Activated CD8-positive, alpha-beta T cell treated with anti-CD3 and anti-CD28 coated beads for 36 hours (primary cell): ENCODE results near the gene MOBP. TPM values are rescaled to one million over a fixed set of nuclear protein-coding genes. Genes with fewer than 3 reads are reported as not detected.

Experiments used
- ATAC-seq: fragments of 200-7000 bp; cut with Tn5 transposase; one replicate; pipeline ENCODE4 v1.10.0; 2021; ENCODE audit warnings: mild to moderate bottlenecking, moderate library complexity
- CTCF ChIA-PET: fragments of 350-600 bp; sonication (Branson Sonifier 250); formaldehyde crosslinking; loops from one replicate; lab custom pipeline; 2021; ENCODE audit warnings: antibody characterized with exemption; lab: Charles Lee
- POLR2A ChIA-PET: fragments of 350-600 bp; sonication (Branson Sonifier 250); formaldehyde crosslinking; loops from one replicate; lab custom pipeline; 2021; ENCODE audit warnings: antibody characterized with exemption; lab: Charles Lee
- DNase-seq: peaks from one replicate; pipeline ENCODE4 v3.0.0-alpha.2; 2020
- H3K27ac Mint-ChIP-seq: one replicate; pipeline ENCODE4 v1.8.0; 2021; ENCODE audit warnings: mild to moderate bottlenecking, mixed read lengths
- H3K27me3 Mint-ChIP-seq: one replicate; pipeline ENCODE4 v1.8.0; 2021; ENCODE audit warnings: mixed read lengths
- H3K36me3 Mint-ChIP-seq: one replicate; pipeline ENCODE4 v1.8.0; 2021; ENCODE audit warnings: low read depth, mixed read lengths
- H3K4me1 Mint-ChIP-seq: one replicate; pipeline ENCODE4 v1.8.0; 2021; ENCODE audit warnings: low read depth, mixed read lengths
- H3K4me3 Mint-ChIP-seq: one replicate; pipeline ENCODE4 v1.8.0; 2021; ENCODE audit warnings: mild to moderate bottlenecking, moderate library complexity, mixed read lengths
- H3K9me3 Mint-ChIP-seq: one replicate; pipeline ENCODE4 v1.8.0; 2021; ENCODE audit warnings: mixed read lengths
- intact Hi-C: fragments of 100-400 bp; cut with micrococcal nuclease; formaldehyde crosslinking; loops from one replicate; pipeline ENCODE4 v1.10.0; 2022
- total RNA-seq, 2 experiments: library from RNA; stranded (reverse); gene quantifications; one replicate each; pipeline ENCODE4 v1.2.3, GENCODE V29; 2021
- TF ChIP-seq, protein P1 (sequence below): fragments of 200-600 bp; IDR thresholded peaks from one replicate; pipeline ENCODE4 v1.8.0; 2022; ENCODE audit warnings: antibody characterized with exemption, mild to moderate bottlenecking

The MOBP gene
- total RNA-seq, 2 experiments from 2014 or later: not detected

DNA sequence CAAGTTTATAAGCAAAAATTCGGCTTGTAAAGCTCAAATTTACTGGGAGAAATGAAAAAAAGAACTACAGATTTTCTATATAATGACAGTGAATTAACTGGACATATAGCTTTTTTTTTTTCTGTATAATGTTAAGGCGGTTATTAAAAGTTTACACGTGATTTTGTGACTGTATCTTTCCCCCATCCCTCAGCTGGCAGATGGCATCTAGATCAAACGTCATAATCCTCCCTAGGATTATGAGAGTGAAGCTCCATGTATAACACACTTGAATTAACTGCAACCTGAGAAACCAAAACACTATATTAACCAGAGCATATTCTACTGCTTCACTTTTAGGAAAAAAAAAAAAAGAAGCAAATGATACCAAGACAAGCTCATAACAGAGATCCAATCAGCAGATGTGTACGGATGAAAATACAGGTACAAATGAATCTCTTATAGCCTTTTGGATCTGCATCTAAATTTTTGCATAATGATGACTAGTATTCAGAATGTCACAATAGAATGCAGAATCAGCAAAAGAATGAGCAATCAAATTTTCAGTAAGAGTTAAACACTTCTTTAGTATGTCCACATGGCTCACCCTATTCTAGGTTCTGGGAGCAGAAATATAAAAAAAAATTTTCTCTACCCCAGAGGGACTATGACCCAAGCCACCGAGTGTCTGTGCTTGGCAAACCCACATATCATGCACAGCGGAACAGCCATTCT lies 12.4 kb downstream of the MOBP start:
- POLR2A ChIA-PET: no interaction called here
- intact Hi-C loops: no loop called here
- DNase-seq (no peak), ATAC-seq (no peak)
- Mint-ChIP-seq H3K27ac (no peak overlapping the region), H3K9me3 (peaks cover 7% of the 10 kb centered on the region), H3K27me3 (no peaks in the 10 kb centered on the region), H3K36me3 (no peaks in the 10 kb centered on the region), H3K4me1 (no peaks in the 10 kb centered on the region), H3K4me3 (no peak overlapping the region)
- TF ChIP-seq, protein P1, sequence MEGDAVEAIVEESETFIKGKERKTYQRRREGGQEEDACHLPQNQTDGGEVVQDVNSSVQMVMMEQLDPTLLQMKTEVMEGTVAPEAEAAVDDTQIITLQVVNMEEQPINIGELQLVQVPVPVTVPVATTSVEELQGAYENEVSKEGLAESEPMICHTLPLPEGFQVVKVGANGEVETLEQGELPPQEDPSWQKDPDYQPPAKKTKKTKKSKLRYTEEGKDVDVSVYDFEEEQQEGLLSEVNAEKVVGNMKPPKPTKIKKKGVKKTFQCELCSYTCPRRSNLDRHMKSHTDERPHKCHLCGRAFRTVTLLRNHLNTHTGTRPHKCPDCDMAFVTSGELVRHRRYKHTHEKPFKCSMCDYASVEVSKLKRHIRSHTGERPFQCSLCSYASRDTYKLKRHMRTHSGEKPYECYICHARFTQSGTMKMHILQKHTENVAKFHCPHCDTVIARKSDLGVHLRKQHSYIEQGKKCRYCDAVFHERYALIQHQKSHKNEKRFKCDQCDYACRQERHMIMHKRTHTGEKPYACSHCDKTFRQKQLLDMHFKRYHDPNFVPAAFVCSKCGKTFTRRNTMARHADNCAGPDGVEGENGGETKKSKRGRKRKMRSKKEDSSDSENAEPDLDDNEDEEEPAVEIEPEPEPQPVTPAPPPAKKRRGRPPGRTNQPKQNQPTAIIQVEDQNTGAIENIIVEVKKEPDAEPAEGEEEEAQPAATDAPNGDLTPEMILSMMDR: no peak
- CTCF ChIA-PET: interaction anchor here (1.6 kb wide), 1 partner anchor 19 kb away, joined by 6 read pairs; no protein-coding TSS in a partner anchor

DNA sequence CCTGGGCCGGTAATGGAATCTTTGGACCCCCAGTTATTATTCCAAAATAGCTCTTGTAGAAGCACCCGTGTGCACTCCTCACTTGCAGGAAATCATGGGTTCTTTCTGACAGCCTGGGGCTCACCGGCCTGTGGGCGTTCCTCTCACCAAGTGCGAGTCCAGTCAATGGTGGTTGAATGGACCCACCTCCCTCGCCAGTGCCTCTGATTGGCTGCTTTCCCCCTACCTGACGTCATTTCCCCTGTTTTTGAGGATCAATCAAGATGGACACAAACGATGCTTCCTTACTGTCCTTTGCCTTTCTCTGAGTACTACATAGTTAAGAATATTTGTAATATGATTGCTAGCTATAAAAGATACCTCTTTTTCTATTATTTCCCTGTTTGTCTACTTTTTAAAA lies 18.1 kb downstream of the MOBP start:
- H3K27me3 Mint-ChIP-seq: peaks cover 7% of the 10 kb centered on the region
- H3K9me3 Mint-ChIP-seq: no peaks in the 10 kb centered on the region
- H3K36me3 Mint-ChIP-seq: no peaks in the 10 kb centered on the region
- ATAC-seq: no peak
- intact Hi-C loops: no loop called here
- no peak for DNase-seq
- TF ChIP-seq, protein P1: no peak
- POLR2A ChIA-PET: no interaction called here
- CTCF ChIA-PET: interaction anchor here (1.2 kb wide), 2 partner anchors 14 to 38 kb away, joined by 3 to 5 read pairs; no protein-coding TSS in a partner anchor
- no peak overlapping the region for H3K27ac Mint-ChIP-seq
- H3K4me3 Mint-ChIP-seq: no peak overlapping the region
- no peaks in the 10 kb centered on the region for H3K4me1 Mint-ChIP-seq

DNA sequence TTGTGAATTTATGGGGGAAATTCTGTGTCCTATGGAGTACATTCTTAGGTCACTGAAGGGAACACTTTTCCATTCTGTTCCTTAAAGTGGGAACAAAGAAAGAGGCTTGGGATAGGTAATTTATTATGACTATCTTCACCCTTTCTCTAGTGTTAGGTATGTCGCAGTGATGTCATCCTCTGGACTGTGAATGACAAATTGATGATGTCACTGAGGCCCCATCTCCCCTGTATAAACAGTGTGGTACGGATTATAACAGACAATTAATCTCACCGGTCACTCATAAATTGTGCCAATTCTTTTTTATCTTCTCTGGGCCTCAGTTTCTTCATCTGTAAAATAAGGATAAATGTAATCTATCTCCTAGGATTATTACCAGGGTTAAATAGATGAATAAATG lies 23.5 kb downstream of the MOBP start:
- CTCF ChIA-PET: no interaction called here
- Mint-ChIP-seq H3K4me3 (no peak overlapping the region), H3K9me3 (no peaks in the 10 kb centered on the region), H3K27me3 (peaks cover 7% of the 10 kb centered on the region), H3K4me1 (no peaks in the 10 kb centered on the region), H3K36me3 (no peaks in the 10 kb centered on the region), H3K27ac (no peak overlapping the region)
- POLR2A ChIA-PET: no interaction called here
- intact Hi-C loops: no loop called here
- ATAC-seq (no peak), DNase-seq (no peak)
- TF ChIP-seq, protein P1: no peak

DNA sequence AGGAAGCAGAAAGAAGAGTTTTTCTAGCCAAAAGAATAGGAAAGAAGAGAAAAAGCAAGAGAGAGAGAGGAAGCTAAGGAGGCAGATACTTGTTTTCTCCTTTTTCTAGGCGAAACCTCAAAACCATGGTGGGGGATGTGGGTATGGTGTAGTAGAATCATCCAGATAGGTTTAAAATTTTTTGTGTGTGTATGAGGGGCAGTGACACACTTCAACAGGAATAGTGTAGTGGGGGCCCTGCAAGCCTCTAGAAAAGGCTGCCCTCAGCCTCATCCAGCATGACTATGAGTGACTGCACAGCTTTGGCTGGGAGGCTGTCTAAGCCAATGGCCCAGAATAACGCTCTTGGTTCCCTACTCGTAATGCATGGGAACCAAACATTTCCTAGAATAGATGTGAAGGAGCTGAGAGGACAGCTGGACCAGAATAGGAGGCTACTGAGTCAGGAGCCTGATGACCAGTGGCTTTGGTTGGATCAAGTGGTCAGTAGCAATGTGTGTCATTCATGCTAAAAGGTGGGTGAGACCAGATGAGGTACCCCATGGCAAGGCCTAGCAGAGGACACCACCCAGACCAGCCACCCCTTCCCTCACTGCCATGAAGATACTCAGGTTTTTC lies 24.4 kb downstream of the MOBP start:
- POLR2A ChIA-PET: no interaction called here
- no peak overlapping the region for H3K27ac Mint-ChIP-seq
- ATAC-seq (no peak), DNase-seq (no peak)
- no peaks in the 10 kb centered on the region for H3K9me3 Mint-ChIP-seq
- H3K4me3 Mint-ChIP-seq: no peak overlapping the region
- H3K27me3 Mint-ChIP-seq: peaks cover 7% of the 10 kb centered on the region
- CTCF ChIA-PET: interaction anchor here (1.0 kb wide), 1 partner anchor 44 kb away, joined by 4 read pairs; no protein-coding TSS in a partner anchor
- H3K36me3 Mint-ChIP-seq: no peaks in the 10 kb centered on the region
- TF ChIP-seq, protein P1: no peak
- intact Hi-C loops: no loop called here
- no peaks in the 10 kb centered on the region for H3K4me1 Mint-ChIP-seq

DNA sequence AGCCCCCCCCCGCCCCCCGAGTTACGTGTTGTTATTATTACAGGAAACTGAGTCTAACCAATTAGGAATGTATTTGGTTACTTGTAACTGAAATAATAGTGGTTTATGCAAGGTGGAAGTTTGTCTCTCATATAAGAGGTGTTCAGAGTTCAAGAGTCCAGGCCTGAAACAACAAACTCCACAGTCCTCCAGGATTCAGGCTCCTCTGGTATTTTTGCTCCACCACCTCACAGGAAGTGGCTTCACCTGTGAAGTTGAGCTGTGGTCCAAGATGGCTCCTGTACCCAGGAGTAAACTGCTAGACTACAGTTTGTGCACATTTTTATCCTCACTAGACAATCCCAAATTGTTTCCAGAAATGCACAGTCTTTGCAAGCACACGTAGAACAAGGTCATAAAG lies 27.3 kb downstream of the MOBP start:
- Mint-ChIP-seq H3K4me1 (peaks cover 4% of the 10 kb centered on the region), H3K4me3 (no peak overlapping the region), H3K27me3 (peaks cover 10% of the 10 kb centered on the region), H3K36me3 (no peaks in the 10 kb centered on the region), H3K9me3 (no peaks in the 10 kb centered on the region), H3K27ac (no peak overlapping the region)
- DNase-seq (no peak), ATAC-seq (no peak)
- TF ChIP-seq, protein P1: no peak
- ChIA-PET POLR2A (no interaction called here), CTCF (no interaction called here)
- intact Hi-C loops: loop anchor here (5.0 kb wide), 1 partner anchor 77 kb away; no protein-coding TSS in a partner anchor
